Smooth muscle cell of the coronary artery (primary cell): ENCODE measurements around the gene MRPS22. TPM values are rescaled to one million over a fixed set of nuclear protein-coding genes. Genes with fewer than 3 reads are reported as not detected.

Experiments
- total RNA-seq: library from RNA; depleted of rRNA; stranded (reverse); fragments of >200 nt; gene quantifications from 2 replicates; pipeline ENCODE4 v1.2.3, GENCODE V29; 2014; ENCODE audit warnings: low replicate concordance

The MRPS22 gene
- total RNA-seq, result 46.9 and 49.1 TPM in 2 replicates

DNA sequence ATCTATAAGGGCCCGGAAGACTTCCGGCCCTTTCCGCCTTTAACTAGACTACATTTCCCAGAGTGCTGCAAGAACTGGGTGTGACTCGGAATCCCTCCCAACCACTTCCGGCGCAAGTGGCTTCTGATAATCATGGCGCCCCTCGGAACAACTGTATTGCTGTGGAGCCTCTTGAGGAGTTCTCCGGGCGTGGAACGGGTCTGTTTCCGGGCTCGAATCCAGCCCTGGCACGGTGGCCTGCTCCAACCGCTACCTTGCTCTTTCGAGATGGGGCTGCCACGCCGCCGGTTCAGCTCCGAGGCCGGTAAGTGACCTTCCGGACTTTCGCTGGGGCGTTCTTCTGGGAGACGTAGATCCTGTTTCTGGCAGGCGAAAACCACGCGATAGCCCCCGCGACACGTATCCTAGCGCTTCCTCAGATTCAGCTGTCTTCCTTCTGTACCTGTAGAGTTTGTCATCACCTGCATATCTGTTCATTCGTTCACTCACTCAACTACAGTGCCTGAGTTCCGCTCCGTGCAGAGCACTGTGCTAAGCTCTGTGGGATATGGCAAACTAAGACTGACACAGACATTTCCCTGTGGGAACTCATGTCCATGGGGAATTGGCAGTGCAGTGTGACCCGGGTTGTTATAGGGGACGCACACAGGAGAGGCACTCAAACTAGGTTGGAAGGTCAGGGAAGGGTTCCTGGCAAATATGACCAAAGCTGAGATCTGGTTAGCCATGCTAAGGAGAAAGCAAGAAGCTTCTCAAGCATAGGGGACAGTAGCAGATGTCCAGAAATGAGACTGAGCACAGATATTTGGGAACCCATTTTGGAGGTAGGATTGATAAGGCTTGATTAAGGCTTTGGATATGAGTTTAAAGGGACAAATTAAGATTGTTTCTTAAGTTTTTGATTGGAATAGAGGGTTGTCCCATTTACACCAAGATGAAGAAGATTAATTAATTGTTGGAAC lies at the start of gene MRPS22:
Gene MRPS22 (plus strand): TSS at position 126 of the 962 bp plus-strand sequence. CDS start 7 bp downstream, at position 133.

GRCh38 chr3:139389552-139390368 lies 45.9 kb downstream of the MRPS22 start, which contains the start of gene COPB2:
Gene COPB2 (minus strand): TSS chr3:139389647. CDS start chr3:139389550, 97 bp downstream.

Other genes starting within 250 kb of the MRPS22 start
- 293 and 354 TPM in 2 replicates for gene COPB2, start 45.6 kb downstream of the MRPS22 start, total RNA-seq
- gene RBP2, start 132.5 kb downstream of the MRPS22 start, total RNA-seq, result not detected in 2 replicates
- gene RBP1, start 195.7 kb downstream of the MRPS22 start, total RNA-seq, result 10.9 and 120 TPM in 2 replicates